ENCODE measurements around the gene FAM89B.

FAM89B gene

DNA sequence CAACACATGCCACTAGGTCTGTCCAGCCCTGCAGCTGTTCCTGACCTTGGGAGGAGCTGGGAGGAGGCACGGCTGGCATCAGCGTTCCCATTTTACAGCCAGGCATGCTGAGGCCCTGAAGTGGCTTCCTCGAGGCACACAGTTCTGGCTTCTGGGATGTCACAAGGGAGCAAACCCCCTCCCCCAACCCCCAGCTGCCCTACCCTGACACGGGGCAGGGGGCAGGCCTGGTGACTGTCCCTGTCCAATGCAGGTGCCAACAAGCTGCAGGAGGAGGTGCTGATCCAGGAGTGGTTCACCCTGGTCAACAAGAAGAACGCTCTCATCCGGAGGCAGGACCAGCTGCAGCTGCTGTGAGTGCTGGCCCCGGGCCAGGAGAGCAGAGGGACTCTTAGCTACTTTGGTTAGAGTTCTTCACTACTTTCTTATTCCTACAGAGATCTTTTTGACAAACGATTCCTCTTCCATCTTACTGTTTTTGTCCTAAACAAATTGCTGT lies 18.0 kb downstream of the FAM89B start:
- Histone ChIP-seq H3K36me3 (ENCODE audit: control insufficient read depth in 1 of 2, insufficient read depth in 2 of 2, low read length in 2 of 2) (peaks cover 8 to 12% of the 10 kb centered on the region in 2 experiments), H4K91ac (ENCODE audit: low read depth, low read length) (no peak overlapping the region), H2AFZ (ENCODE audit: insufficient read depth, low read length, poor library complexity) (no peak overlapping the region), H3K27me3 (ENCODE audit: insufficient read depth, low read length) (peaks cover 5% of the 10 kb centered on the region), H4K8ac (ENCODE audit: low read depth, low read length) (no peak overlapping the region), H2BK12ac (ENCODE audit: low read length) (no peak overlapping the region), H3K18ac (ENCODE audit: low read length) (no peak overlapping the region), H3K79me2 (ENCODE audit: control insufficient read depth, insufficient read depth, low read length, poor library complexity) (no peaks in the 10 kb centered on the region), H3K4ac (ENCODE audit: low read depth, low read length) (no peak overlapping the region), H3K4me3 (ENCODE audit: low read depth, low read length) (no peak overlapping the region), H3K27ac (ENCODE audit: low read depth, low read length) (no peak overlapping the region), H3K9me3 (ENCODE audit: insufficient read depth, low read depth, low read length) (peaks cover 4% of the 10 kb centered on the region), H3K4me2 (ENCODE audit: low read length) (no peak overlapping the region), H3K4me1 (ENCODE audit: control insufficient read depth in 1 of 2, insufficient read depth in 2 of 2, low read length in 2 of 2) (peaks cover 0 to 8% of the 10 kb centered on the region in 2 experiments), H4K12ac (ENCODE audit: low read depth, low read length) (no peak overlapping the region), H3K79me1 (ENCODE audit: low read length) (peaks cover 3% of the 10 kb centered on the region), H2AK5ac (ENCODE audit: low read length) (no peak overlapping the region), H2BK5ac (ENCODE audit: low read depth, low read length, poor library complexity) (no peak overlapping the region), H3K9ac (ENCODE audit: low read length) (no peak overlapping the region), H3K23ac (ENCODE audit: low read length) (no peak overlapping the region), H3K14ac (ENCODE audit: low read length) (no peak overlapping the region), H2BK120ac (ENCODE audit: insufficient read depth, low read length, poor library complexity) (no peak overlapping the region)
- WGBS (ENCODE audit: extremely low coverage, insufficient coverage, insufficient read length) = no CpG with 5 or more reads among the region's 8 CpGs
- no peak for DNase-seq

DNA sequence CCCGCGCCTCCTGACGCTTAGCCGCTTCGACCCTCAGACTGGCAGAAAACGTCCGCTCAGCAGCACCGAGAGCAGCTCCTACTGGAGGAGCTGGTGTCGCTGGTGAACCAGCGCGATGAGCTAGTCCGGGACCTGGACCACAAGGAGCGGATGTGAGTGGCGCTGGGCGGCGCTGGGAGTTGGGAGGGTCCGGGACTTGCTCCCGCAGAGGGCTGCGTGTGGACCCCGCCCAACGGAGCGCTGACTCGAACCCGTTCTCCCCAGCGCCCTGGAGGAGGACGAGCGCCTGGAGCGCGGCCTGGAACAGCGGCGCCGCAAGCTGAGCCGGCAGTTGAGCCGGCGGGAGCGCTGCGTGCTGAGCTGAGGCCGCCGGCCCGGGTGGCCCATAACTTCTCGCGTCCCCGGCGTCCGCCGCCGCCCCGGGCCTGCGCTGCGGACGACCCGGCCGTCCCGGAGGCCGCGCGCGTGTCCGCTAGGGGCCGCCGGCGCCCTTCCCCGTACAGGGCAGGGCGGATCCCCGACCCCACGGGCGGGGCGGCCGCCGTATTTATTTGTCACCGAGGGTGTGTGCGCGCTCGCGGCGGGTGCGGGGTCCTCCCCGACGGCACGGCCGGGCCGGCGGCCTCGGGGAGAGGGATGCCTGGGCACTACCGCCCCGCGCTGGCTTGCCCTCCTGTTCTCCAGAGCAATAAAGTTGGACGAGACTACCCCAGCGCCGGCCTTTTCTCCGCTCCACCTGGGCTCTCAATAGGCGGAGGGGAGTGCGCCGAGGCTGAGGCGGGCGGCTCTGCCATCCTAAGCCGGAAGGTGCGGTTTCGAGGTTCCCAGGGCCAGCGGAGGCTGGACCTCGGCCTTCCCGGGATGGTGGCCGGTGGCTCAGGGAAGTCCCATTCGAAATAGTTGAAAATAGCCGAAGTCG lies 19.9 kb downstream of the FAM89B start:
- H3K27me3 ChIP-seq (ENCODE audit: insufficient read depth, low read length) = peaks cover 5% of the 10 kb centered on the region
- WGBS (ENCODE audit: extremely low coverage, insufficient coverage, insufficient read length) = no CpG with 5 or more reads among the region's 106 CpGs
- peaks cover 6 to 12% of the 10 kb centered on the region in 2 experiments for H3K36me3 ChIP-seq (ENCODE audit: control insufficient read depth in 1 of 2, insufficient read depth in 2 of 2, low read length in 2 of 2)
- no peak overlapping the region for H3K9ac ChIP-seq (ENCODE audit: low read length)
- H4K8ac ChIP-seq (ENCODE audit: low read depth, low read length) = peak overlapping the region; percentile 42
- H3K9me3 ChIP-seq (ENCODE audit: insufficient read depth, low read depth, low read length) = peaks cover 4% of the 10 kb centered on the region
- no peak overlapping the region for H3K27ac ChIP-seq (ENCODE audit: low read depth, low read length)
- no peak overlapping the region for H3K4me3 ChIP-seq (ENCODE audit: low read depth, low read length)
- peak overlapping the region; percentile 64 for H3K4me2 ChIP-seq (ENCODE audit: low read length)
- no peaks in the 10 kb centered on the region for H3K79me2 ChIP-seq (ENCODE audit: control insufficient read depth, insufficient read depth, low read length, poor library complexity)
- H2BK12ac ChIP-seq (ENCODE audit: low read length) = no peak overlapping the region
- peak overlapping the region; percentile 14 for H3K14ac ChIP-seq (ENCODE audit: low read length)
- H3K4ac ChIP-seq (ENCODE audit: low read depth, low read length) = no peak overlapping the region
- H2AK5ac ChIP-seq (ENCODE audit: low read length) = no peak overlapping the region
- no peak overlapping the region for H4K91ac ChIP-seq (ENCODE audit: low read depth, low read length)
- H3K79me1 ChIP-seq (ENCODE audit: low read length) = peaks cover 3% of the 10 kb centered on the region
- H3K4me1 ChIP-seq (ENCODE audit: control insufficient read depth in 1 of 2, insufficient read depth in 2 of 2, low read length in 2 of 2) = peaks cover 0 to 8% of the 10 kb centered on the region in 2 experiments
- no peak overlapping the region for H2BK120ac ChIP-seq (ENCODE audit: insufficient read depth, low read length, poor library complexity)
- H3K18ac ChIP-seq (ENCODE audit: low read length) = no peak overlapping the region
- no peak overlapping the region for H2BK5ac ChIP-seq (ENCODE audit: low read depth, low read length, poor library complexity)
- no peak overlapping the region for H4K12ac ChIP-seq (ENCODE audit: low read depth, low read length)
- no peak overlapping the region for H3K23ac ChIP-seq (ENCODE audit: low read length)
- H2AFZ ChIP-seq (ENCODE audit: insufficient read depth, low read length, poor library complexity) = no peak overlapping the region
- peak in 1 of 2 donors; percentile 48 for DNase-seq

DNA sequence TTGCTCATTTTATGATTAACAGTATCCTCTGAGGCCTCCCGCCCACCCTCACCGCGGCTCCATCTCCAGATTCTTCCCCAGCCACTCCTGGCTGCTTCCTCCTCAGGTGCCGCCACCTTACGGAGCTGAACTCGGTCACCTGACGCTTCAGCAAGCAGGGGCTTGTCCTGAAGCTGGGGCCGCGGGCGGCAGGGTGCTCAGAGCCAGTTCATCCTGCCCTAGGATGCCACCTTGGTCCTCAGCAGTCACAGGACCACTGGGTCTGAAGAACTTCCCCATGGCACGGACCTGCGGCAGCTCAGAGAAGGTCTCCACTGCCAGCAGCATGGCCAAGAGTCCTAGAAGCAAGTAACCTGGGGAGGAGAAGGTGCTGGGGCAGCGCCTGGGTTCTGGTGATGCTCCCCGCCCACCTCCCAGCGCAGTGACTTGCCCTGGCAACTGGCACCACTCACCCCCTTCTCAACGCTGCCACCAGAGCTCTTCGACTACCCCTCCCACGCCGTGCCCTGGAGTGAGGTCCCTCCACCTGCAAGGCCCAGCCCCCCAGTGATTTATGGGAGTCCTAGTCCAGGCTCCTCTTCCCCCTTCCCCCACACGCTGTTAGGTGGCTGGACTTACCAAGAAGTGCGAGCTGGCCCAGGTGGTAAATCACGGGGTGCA lies 20.6 kb downstream of the FAM89B start:
- Histone ChIP-seq H2BK5ac (ENCODE audit: low read depth, low read length, poor library complexity) (no peak overlapping the region), H3K23ac (ENCODE audit: low read length) (no peak overlapping the region), H4K91ac (ENCODE audit: low read depth, low read length) (no peak overlapping the region), H3K27ac (ENCODE audit: low read depth, low read length) (no peak overlapping the region), H3K4me1 (ENCODE audit: control insufficient read depth in 1 of 2, insufficient read depth in 2 of 2, low read length in 2 of 2) (peaks cover 0 to 8% of the 10 kb centered on the region in 2 experiments), H2AK5ac (ENCODE audit: low read length) (no peak overlapping the region), H3K79me1 (ENCODE audit: low read length) (peaks cover 3% of the 10 kb centered on the region), H4K12ac (ENCODE audit: low read depth, low read length) (no peak overlapping the region), H2AFZ (ENCODE audit: insufficient read depth, low read length, poor library complexity) (no peak overlapping the region), H3K9me3 (ENCODE audit: insufficient read depth, low read depth, low read length) (peaks cover 4% of the 10 kb centered on the region), H4K8ac (ENCODE audit: low read depth, low read length) (no peak overlapping the region), H3K4me3 (ENCODE audit: low read depth, low read length) (no peak overlapping the region), H3K9ac (ENCODE audit: low read length) (no peak overlapping the region), H2BK120ac (ENCODE audit: insufficient read depth, low read length, poor library complexity) (no peak overlapping the region), H3K14ac (ENCODE audit: low read length) (no peak overlapping the region), H3K18ac (ENCODE audit: low read length) (no peak overlapping the region), H3K4me2 (ENCODE audit: low read length) (no peak overlapping the region), H3K36me3 (ENCODE audit: control insufficient read depth in 1 of 2, insufficient read depth in 2 of 2, low read length in 2 of 2) (peaks cover 12 to 16% of the 10 kb centered on the region in 2 experiments), H3K27me3 (ENCODE audit: insufficient read depth, low read length) (peaks cover 5% of the 10 kb centered on the region), H3K79me2 (ENCODE audit: control insufficient read depth, insufficient read depth, low read length, poor library complexity) (no peaks in the 10 kb centered on the region), H2BK12ac (ENCODE audit: low read length) (no peak overlapping the region), H3K4ac (ENCODE audit: low read depth, low read length) (no peak overlapping the region)
- peak in 1 of 2 donors; percentile 6 for DNase-seq
- no CpG with 5 or more reads among the region's 22 CpGs for WGBS (ENCODE audit: extremely low coverage, insufficient coverage, insufficient read length)

DNA sequence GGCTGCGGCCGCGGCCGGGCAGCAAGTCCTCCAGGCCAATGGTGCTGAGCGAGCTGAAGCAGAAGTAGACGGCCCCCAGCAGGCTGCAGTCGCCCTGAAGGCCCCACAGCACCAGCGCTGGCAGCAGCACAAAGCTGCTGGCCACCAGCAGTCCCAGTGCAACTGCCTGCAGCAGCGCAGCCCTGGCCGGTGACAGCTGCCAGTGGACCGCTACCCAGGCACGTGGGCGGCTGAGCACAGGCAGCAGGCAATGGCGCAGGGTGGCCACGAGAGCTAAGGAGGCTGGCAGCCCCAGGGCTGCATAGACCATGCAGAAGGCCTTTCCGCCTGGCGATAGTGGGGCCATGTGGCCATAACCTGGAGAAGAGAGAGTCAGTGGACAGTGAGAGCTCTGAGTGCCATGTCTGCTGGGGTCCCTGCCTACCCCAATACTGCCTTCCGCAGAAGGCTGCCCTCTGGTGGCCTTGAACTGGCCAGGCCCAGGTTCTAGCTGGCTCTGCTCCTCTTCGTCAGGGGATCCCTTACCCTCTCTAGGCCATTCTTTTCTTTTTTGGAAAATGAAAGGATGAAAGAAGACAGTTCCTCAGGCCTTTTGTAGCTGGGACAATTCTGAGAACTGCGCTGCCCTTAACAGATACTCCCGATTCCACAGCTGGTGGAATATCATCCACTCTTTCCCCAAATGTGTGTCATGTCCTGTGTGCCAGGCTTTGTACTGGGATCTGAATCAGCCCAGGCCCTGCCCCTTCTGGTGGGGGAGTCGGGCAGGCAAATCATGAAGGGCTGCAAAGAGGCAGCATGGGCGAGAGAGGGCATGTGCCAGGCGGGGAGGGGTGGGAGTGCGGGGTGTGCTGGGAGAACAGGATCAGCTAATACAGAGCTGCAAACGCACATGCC lies 21.4 kb downstream of the FAM89B start:
- Histone ChIP-seq H3K18ac (ENCODE audit: low read length) (no peak overlapping the region), H3K4me2 (ENCODE audit: low read length) (no peak overlapping the region), H2BK120ac (ENCODE audit: insufficient read depth, low read length, poor library complexity) (no peak overlapping the region), H2BK12ac (ENCODE audit: low read length) (no peak overlapping the region), H4K12ac (ENCODE audit: low read depth, low read length) (no peak overlapping the region), H2AK5ac (ENCODE audit: low read length) (no peak overlapping the region), H3K27ac (ENCODE audit: low read depth, low read length) (no peak overlapping the region), H3K4me3 (ENCODE audit: low read depth, low read length) (no peak overlapping the region), H4K91ac (ENCODE audit: low read depth, low read length) (no peak overlapping the region), H4K8ac (ENCODE audit: low read depth, low read length) (no peak overlapping the region), H2AFZ (ENCODE audit: insufficient read depth, low read length, poor library complexity) (no peak overlapping the region), H2BK5ac (ENCODE audit: low read depth, low read length, poor library complexity) (no peak overlapping the region), H3K79me1 (ENCODE audit: low read length) (peaks cover 3% of the 10 kb centered on the region), H3K23ac (ENCODE audit: low read length) (no peak overlapping the region), H3K27me3 (ENCODE audit: insufficient read depth, low read length) (peaks cover 5% of the 10 kb centered on the region), H3K4ac (ENCODE audit: low read depth, low read length) (no peak overlapping the region), H3K79me2 (ENCODE audit: control insufficient read depth, insufficient read depth, low read length, poor library complexity) (no peaks in the 10 kb centered on the region), H3K4me1 (ENCODE audit: control insufficient read depth in 1 of 2, insufficient read depth in 2 of 2, low read length in 2 of 2) (peaks cover 0 to 8% of the 10 kb centered on the region in 2 experiments), H3K9ac (ENCODE audit: low read length) (no peak overlapping the region), H3K9me3 (ENCODE audit: insufficient read depth, low read depth, low read length) (peaks cover 4% of the 10 kb centered on the region), H3K14ac (ENCODE audit: low read length) (no peak overlapping the region), H3K36me3 (ENCODE audit: control insufficient read depth in 1 of 2, insufficient read depth in 2 of 2, low read length in 2 of 2) (peaks cover 20 to 23% of the 10 kb centered on the region in 2 experiments)
- DNase-seq = peak in 1 of 2 donors; percentile 50
- WGBS (ENCODE audit: extremely low coverage, insufficient coverage, insufficient read length) = no CpG with 5 or more reads among the region's 26 CpGs

Data from trophoblast cell (in vitro differentiated cells and primary cell).